CD4-positive, alpha-beta T cell (primary cell): ENCODE data around the gene RCC2. TPM values are rescaled to one million over a fixed set of nuclear protein-coding genes. Genes with fewer than 3 reads are reported as not detected.
"Not testable (repeated sequence)": the region's sequence is repeated elsewhere in the genome, so short reads cannot be mapped to it uniquely, and the experiment has no call there.

Experiments used
- ATAC-seq: fragments of 200-7000 bp; cut with Tn5 transposase; one replicate; pipeline ENCODE4 v1.10.0; 2022; ENCODE audit warnings: mild to moderate bottlenecking; ENCODE audit not compliant: poor library complexity
- CTCF ChIA-PET: fragments of 350-600 bp; sonication (Branson Sonifier 250); formaldehyde crosslinking; loops from one replicate; lab custom pipeline; 2021; ENCODE audit warnings: antibody characterized with exemption, inconsistent platforms; lab: Charles Lee
- POLR2A ChIA-PET: fragments of 350-600 bp; sonication (Branson Sonifier 250); formaldehyde crosslinking; loops from one replicate; lab custom pipeline; 2021; ENCODE audit warnings: antibody characterized with exemption, inconsistent platforms; lab: Charles Lee
- DNase-seq, 14 experiments: peaks; one replicate each; pipeline ENCODE4 v3.0.0-alpha.2; 2013 to 2020; ENCODE audit warnings: mixed read lengths in 2 of 14
- H3K27ac ChIP-seq, 2 donors: one replicate each; pipeline versions ENCODE4 v1.5.1 to v1.7.0; 2013; ENCODE audit warnings: low read length in 2 of 2, low read depth in 1 of 2, mild to moderate bottlenecking in 1 of 2
- H3K27me3 ChIP-seq, 2 experiments: 1 replicate in 1 of 2; 2 replicates in 1 of 2; pipeline versions ENCODE4 v1.6.1 to v1.7.0; 2013; ENCODE audit warnings: low read length in 2 of 2, control low read depth in 1 of 2, mild to moderate bottlenecking in 1 of 2, moderate library complexity in 1 of 2; ENCODE audit not compliant: insufficient read depth in 2 of 2, control insufficient read depth in 1 of 2
- H3K36me3 ChIP-seq: one replicate; pipeline ENCODE4 v1.6.1; 2013; ENCODE audit warnings: low read length, control low read depth; ENCODE audit not compliant: insufficient read depth
- H3K4me1 ChIP-seq: one replicate; pipeline ENCODE4 v1.6.1; 2013; ENCODE audit warnings: low read length, control low read depth; ENCODE audit not compliant: insufficient read depth
- H3K4me3 ChIP-seq: one replicate; pipeline ENCODE4 v1.5.1; 2013; ENCODE audit warnings: mild to moderate bottlenecking, low read length, moderate library complexity
- H3K9me3 ChIP-seq, 2 experiments: 1 replicate in 1 of 2; 2 replicates in 1 of 2; pipeline versions ENCODE4 v1.6.1 to v1.7.0; 2013; ENCODE audit warnings: low read length in 2 of 2, mild to moderate bottlenecking in 2 of 2, control low read depth in 1 of 2, moderate library complexity in 1 of 2; ENCODE audit not compliant: control insufficient read depth in 1 of 2, insufficient read depth in 1 of 2
- H3K27ac Mint-ChIP-seq: one replicate; pipeline ENCODE4 v1.8.0; 2020; ENCODE audit warnings: mixed read lengths
- H3K27me3 Mint-ChIP-seq: one replicate; pipeline ENCODE4 v1.8.0; 2021; ENCODE audit warnings: mixed read lengths
- H3K36me3 Mint-ChIP-seq: one replicate; pipeline ENCODE4 v1.8.0; 2021; ENCODE audit warnings: low read depth, mixed read lengths
- H3K4me1 Mint-ChIP-seq: one replicate; pipeline ENCODE4 v1.8.0; 2021; ENCODE audit warnings: low read depth, mixed read lengths
- H3K4me3 Mint-ChIP-seq: one replicate; pipeline ENCODE4 v1.8.0; 2020; ENCODE audit warnings: mild to moderate bottlenecking, mixed read lengths
- H3K9me3 Mint-ChIP-seq: one replicate; pipeline ENCODE4 v1.8.0; 2020; ENCODE audit warnings: mixed read lengths
- intact Hi-C, 2 experiments: fragments of 100-400 bp; cut with DNase I in 1 of 2; cut with micrococcal nuclease in 1 of 2; formaldehyde crosslinking; loops; one replicate each; pipeline versions ENCODE4 v1.15.1 to v1.9.0; 2023 to 2025; cut with DNase I, micrococcal nuclease
- total RNA-seq, 174 experiments: library from RNA in 2 of 174; stranded (reverse) in 2 of 174; gene quantifications; one replicate each; pipeline ENCODE4 v1.2.3 and lab custom pipeline; 2021 to 2026
- TF ChIP-seq, protein P1 (sequence below): fragments of 200-600 bp; IDR thresholded peaks from one replicate; pipeline ENCODE4 v1.8.0; 2022; ENCODE audit warnings: antibody characterized with exemption, mild to moderate bottlenecking

The RCC2 gene
- total RNA-seq, 2 experiments from 2014 or later: 20.1 to 21.0 TPM

DNA sequence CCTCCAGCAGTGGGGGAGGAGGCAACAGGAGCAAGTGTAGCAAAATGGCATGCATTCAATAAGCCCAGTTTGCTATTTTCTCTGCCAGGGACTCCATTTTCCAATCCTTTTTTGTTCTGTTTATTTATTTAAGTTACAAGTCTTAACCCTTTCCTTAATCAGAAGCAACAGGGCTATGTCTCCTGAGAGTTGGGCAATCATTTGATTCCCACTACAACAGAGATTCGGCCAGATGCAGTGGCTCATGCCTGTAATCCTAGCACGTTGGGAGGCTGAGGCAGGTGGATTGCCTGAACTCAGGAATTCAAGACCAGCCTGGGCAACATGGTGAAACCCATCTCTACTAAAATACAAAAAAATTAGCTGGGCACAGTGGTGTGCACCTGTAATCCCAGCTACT lies 25.5 kb downstream of the RCC2 start:
- Histone ChIP-seq H3K27me3 (no peaks in the 10 kb centered on the region), H3K9me3 (no peaks in the 10 kb centered on the region), H3K27ac (no peak overlapping the region), H3K4me1 (no peaks in the 10 kb centered on the region), H3K4me3 (no peak overlapping the region), H3K36me3 (peaks cover 94% of the 10 kb centered on the region)
- intact Hi-C loops: no loop called here
- CTCF ChIA-PET: no interaction called here
- TF ChIP-seq, protein P1, sequence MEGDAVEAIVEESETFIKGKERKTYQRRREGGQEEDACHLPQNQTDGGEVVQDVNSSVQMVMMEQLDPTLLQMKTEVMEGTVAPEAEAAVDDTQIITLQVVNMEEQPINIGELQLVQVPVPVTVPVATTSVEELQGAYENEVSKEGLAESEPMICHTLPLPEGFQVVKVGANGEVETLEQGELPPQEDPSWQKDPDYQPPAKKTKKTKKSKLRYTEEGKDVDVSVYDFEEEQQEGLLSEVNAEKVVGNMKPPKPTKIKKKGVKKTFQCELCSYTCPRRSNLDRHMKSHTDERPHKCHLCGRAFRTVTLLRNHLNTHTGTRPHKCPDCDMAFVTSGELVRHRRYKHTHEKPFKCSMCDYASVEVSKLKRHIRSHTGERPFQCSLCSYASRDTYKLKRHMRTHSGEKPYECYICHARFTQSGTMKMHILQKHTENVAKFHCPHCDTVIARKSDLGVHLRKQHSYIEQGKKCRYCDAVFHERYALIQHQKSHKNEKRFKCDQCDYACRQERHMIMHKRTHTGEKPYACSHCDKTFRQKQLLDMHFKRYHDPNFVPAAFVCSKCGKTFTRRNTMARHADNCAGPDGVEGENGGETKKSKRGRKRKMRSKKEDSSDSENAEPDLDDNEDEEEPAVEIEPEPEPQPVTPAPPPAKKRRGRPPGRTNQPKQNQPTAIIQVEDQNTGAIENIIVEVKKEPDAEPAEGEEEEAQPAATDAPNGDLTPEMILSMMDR: no peak
- Mint-ChIP-seq H3K36me3 (peaks cover 97% of the 10 kb centered on the region), H3K27me3 (no peaks in the 10 kb centered on the region), H3K27ac (no peak overlapping the region), H3K4me3 (no peak overlapping the region), H3K9me3 (no peaks in the 10 kb centered on the region), H3K4me1 (no peaks in the 10 kb centered on the region)
- DNase-seq (no peak), ATAC-seq (no peak)
- POLR2A ChIA-PET: no interaction called here

DNA sequence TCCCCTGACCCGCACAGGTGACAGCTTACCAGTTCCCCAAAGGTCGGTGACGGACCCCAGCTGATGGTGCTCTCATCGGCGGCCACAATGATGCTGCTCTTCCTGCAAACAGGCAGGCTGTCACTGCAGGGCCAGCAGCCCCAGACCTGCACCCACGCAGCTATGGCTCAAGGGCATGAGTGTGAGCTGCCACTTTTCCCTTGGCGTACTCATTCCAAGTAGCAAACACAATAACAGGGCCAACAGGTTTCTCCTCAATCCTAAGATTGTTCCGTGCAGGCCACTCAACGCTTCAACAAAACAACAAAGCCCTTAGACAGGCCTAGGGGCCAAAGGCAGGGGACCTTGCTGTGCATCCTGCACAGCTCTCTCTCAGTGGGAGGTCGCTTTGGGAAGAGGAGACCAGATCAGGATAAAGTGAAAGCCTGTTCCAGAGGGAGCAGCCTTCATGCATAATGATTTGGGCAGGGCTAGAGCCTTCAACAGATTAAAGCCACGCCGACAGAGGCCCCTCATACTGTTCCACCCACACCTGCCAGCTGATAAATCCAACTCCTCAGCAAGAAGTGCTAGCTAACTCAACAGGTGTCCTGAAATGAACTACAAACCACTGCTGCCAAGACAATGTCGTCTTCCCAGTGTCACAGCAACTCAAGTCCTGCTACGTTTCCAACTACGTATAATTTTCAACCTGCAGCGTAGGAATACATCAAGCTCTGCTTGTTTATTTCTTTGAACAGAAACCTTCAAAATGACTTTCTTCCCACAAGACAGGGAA lies 27.2 kb downstream of the RCC2 start:
- Mint-ChIP-seq H3K36me3 (peaks cover 99% of the 10 kb centered on the region), H3K4me1 (no peaks in the 10 kb centered on the region), H3K9me3 (no peaks in the 10 kb centered on the region), H3K27ac (no peak overlapping the region), H3K4me3 (no peak overlapping the region), H3K27me3 (no peaks in the 10 kb centered on the region)
- H3K27ac ChIP-seq: no peak overlapping the region
- no peaks in the 10 kb centered on the region for H3K9me3 ChIP-seq
- H3K4me1 ChIP-seq: no peaks in the 10 kb centered on the region
- no peak for DNase-seq
- ATAC-seq: no peak
- ChIA-PET CTCF (no interaction called here), POLR2A (no interaction called here)
- intact Hi-C loops: no loop called here
- peaks cover 90% of the 10 kb centered on the region for H3K36me3 ChIP-seq
- TF ChIP-seq, protein P1: no peak
- no peak overlapping the region for H3K4me3 ChIP-seq
- H3K27me3 ChIP-seq: no peaks in the 10 kb centered on the region

DNA sequence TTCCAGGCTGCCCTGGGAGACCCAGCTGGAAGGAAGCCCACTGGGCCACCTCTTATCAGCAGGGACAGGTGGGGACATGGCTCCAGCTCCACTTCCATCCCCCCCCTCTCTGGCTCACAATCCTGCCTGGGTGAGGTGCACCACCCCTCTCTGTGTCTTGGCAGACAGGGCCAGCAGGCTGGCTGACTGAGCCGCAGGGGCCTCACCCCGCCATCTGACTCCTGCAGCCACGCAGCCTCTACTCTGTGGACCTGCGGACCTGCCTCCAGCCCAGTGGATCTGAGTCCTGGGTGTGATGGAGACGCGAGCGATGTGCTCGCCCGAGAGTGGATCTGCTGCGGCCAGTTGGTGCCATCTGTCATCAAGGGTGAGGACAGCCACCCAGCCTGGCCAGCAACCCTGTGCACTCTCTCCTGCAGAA lies 30.1 kb downstream of the RCC2 start:
- CTCF ChIA-PET: no interaction called here
- no peaks in the 10 kb centered on the region for H3K9me3 Mint-ChIP-seq
- peaks cover 74% of the 10 kb centered on the region for H3K36me3 Mint-ChIP-seq
- Histone ChIP-seq H3K27me3 (no peaks in the 10 kb centered on the region), H3K4me1 (no peaks in the 10 kb centered on the region), H3K27ac (no peak overlapping the region), H3K36me3 (peaks cover 64% of the 10 kb centered on the region), H3K9me3 (no peaks in the 10 kb centered on the region), H3K4me3 (no peak overlapping the region)
- intact Hi-C loops: no loop called here
- H3K4me1 Mint-ChIP-seq: no peaks in the 10 kb centered on the region
- DNase-seq: no peak
- H3K27me3 Mint-ChIP-seq: no peaks in the 10 kb centered on the region
- ATAC-seq: no peak
- H3K27ac Mint-ChIP-seq: no peak overlapping the region
- TF ChIP-seq, protein P1: no peak
- POLR2A ChIA-PET: no interaction called here
- no peak overlapping the region for H3K4me3 Mint-ChIP-seq

DNA sequence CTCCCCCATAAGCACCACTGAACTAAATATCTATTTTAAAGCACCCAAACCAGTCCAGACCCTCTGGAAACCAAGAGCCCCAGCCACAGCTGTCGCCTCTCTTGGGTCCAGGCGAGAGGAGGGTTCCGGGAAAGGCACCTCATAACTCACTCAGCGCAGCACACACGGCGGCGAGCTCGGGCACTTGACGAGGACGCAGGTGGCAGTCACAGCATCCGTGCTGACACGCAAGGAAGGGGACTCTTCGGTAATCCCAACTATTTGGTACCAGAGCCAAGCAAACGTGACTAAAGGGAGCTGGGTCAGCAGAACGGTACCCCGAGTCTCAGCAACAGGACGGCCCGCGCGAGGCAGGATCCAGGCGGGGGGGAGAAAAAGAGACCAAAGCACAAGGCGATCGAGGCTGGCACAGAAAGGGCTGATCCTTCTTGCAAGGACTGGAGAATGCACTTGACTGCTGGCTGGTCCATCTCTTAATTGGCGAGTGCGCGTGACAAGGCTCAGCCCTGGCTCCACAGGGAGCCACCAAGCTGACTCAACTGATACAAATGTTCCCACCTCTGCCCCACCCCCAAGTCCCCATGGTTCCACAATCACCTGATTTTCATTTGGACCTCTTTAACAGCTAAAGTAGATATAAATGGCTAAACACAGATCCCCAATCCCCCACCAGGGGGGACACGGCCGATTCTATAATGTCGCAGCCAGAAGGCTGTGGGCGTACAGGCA lies 31.5 kb downstream of the RCC2 start:
- H3K27me3 Mint-ChIP-seq, DNase-seq, H3K27ac Mint-ChIP-seq, intact Hi-C loops, H3K9me3 Mint-ChIP-seq, H3K4me3 ChIP-seq, H3K4me3 Mint-ChIP-seq, CTCF ChIA-PET, H3K4me1 ChIP-seq, POLR2A ChIA-PET, H3K4me1 Mint-ChIP-seq, H3K9me3 ChIP-seq, H3K27ac ChIP-seq, ATAC-seq, H3K27me3 ChIP-seq: not testable (repeated sequence)
- peaks cover 61% of the 10 kb centered on the region for H3K36me3 Mint-ChIP-seq
- H3K36me3 ChIP-seq: peaks cover 51% of the 10 kb centered on the region

DNA sequence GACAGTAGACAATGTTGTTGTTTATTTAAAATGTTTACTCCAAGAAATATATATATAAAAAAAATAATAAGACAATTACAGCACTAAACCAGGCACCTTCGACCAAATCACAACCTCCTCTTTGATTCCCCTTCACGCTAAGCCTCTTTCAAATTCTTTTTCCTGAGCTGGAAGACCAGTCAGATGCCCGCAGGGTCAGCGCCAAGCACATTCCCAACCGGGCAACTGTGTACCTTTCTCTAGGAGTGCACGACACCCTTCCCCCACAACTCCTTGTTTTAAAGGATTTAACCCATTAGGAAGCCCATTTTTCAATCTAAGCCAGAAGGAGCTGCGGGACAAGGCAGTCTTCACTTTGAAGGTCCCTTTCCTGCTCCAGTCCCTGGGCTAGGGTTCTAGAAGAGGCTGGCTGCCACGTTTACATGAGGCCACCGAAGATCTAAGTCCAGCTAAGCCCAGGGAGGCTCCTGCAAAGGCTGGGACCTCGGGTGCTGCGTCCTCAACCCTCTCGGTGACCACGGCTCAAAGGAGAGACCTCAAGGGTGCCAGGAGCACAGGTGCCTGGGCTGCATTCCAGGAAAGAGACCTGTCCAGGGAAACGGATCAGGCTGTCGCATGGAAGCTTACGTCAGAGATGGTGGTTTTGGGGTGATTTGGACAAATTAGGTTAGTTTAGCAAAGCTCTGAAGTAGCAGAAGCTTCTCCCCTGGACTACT lies 32.6 kb downstream of the RCC2 start:
- H3K36me3 Mint-ChIP-seq: peaks cover 51% of the 10 kb centered on the region
- peaks cover 41% of the 10 kb centered on the region for H3K36me3 ChIP-seq
- H3K27me3 ChIP-seq, H3K4me1 Mint-ChIP-seq, H3K9me3 ChIP-seq, H3K4me1 ChIP-seq, POLR2A ChIA-PET, H3K4me3 ChIP-seq, ATAC-seq, H3K27me3 Mint-ChIP-seq, H3K9me3 Mint-ChIP-seq, CTCF ChIA-PET, H3K27ac Mint-ChIP-seq, H3K4me3 Mint-ChIP-seq, DNase-seq, H3K27ac ChIP-seq, intact Hi-C loops: not testable (repeated sequence)
